OCI-LY1 (cell line): ENCODE data around the gene CTCFL.

Experiments
- H2AFZ ChIP-seq: fragments of 200-600 bp; sonication (generic), shearing (Covaris generic); 2 replicates; pipeline ENCODE4 v1.6.0; 2014; ENCODE audit warnings: antibody characterized with exemption, mild to moderate bottlenecking, low read length
- H3F3A ChIP-seq: fragments of 200-600 bp; sonication (generic), shearing (Covaris generic); 2 replicates; pipeline ENCODE4 v1.6.0; 2014; ENCODE audit warnings: mild to moderate bottlenecking, antibody characterized with exemption, low read length, moderate library complexity; ENCODE audit not compliant: insufficient read depth
- H3K27ac ChIP-seq: fragments of 200-600 bp; sonication (generic); 2 replicates; pipeline ENCODE4 v1.5.1; 2014; ENCODE audit warnings: low read length, mixed run types, mild to moderate bottlenecking, low read depth; ENCODE audit not compliant: poor library complexity, severe bottlenecking
- H3K27me3 ChIP-seq: fragments of 200-600 bp; sonication (generic); 2 replicates; pipeline ENCODE4 v1.6.0; 2014; ENCODE audit warnings: antibody characterized with exemption, mild to moderate bottlenecking, low read length, moderate library complexity; ENCODE audit not compliant: insufficient read depth
- H3K36me3 ChIP-seq: fragments of 200-600 bp; sonication (generic); 2 replicates; pipeline ENCODE4 v1.6.1; 2014; ENCODE audit warnings: mild to moderate bottlenecking, antibody characterized with exemption, low read length, moderate library complexity, mixed read lengths; ENCODE audit not compliant: insufficient read depth
- H3K4me1 ChIP-seq: fragments of 200-600 bp; sonication (generic); 2 replicates; pipeline ENCODE4 v1.5.1; 2014; ENCODE audit warnings: mild to moderate bottlenecking, low read length, moderate library complexity; ENCODE audit not compliant: insufficient read depth, severe bottlenecking
- H3K4me2 ChIP-seq: fragments of 200-600 bp; sonication (generic), shearing (Covaris generic); 2 replicates; pipeline ENCODE4 v1.6.1; 2014; ENCODE audit warnings: low read length
- H3K4me3 ChIP-seq: fragments of 200-600 bp; sonication (generic); 2 replicates; pipeline ENCODE4 v1.5.1; 2014; ENCODE audit warnings: low read length, low read depth, mild to moderate bottlenecking, mixed read lengths; ENCODE audit not compliant: poor library complexity, severe bottlenecking
- H3K79me2 ChIP-seq: fragments of 200-600 bp; shearing (Covaris generic); 2 replicates; pipeline ENCODE4 v1.6.1; 2016; ENCODE audit warnings: mixed run types, low read length, mixed read lengths; ENCODE audit not compliant: insufficient read depth
- H3K9ac ChIP-seq: fragments of 200-600 bp; sonication (generic), shearing (Covaris generic); 2 replicates; pipeline ENCODE4 v1.6.1; 2014; ENCODE audit warnings: mild to moderate bottlenecking, low read length, mixed read lengths
- H3K9me2 ChIP-seq: fragments of 200-600 bp; sonication (generic), shearing (Covaris generic); 2 replicates; pipeline ENCODE4 v1.6.1; 2014; ENCODE audit warnings: low read depth, mild to moderate bottlenecking, low read length, mixed read lengths
- H3K9me3 ChIP-seq: fragments of 200-600 bp; shearing (Covaris generic); 2 replicates; pipeline ENCODE4 v1.6.1; 2014; ENCODE audit warnings: low read length, mixed read lengths
- H4K20me1 ChIP-seq: fragments of 200-600 bp; sonication (generic), shearing (Covaris generic); 2 replicates; pipeline ENCODE4 v1.6.0; 2016; ENCODE audit warnings: mild to moderate bottlenecking, low read length; ENCODE audit not compliant: insufficient read depth
- EZH2 ChIP-seq: fragments of 200-600 bp; sonication (generic), shearing (Covaris generic); IDR thresholded peaks from 2 replicates; pipeline ENCODE4 v1.8.0; 2017; ENCODE audit warnings: borderline replicate concordance, mixed run types, mild to moderate bottlenecking, antibody characterized with exemption, low read length, moderate library complexity, mixed read lengths
- TF ChIP-seq, protein P1 (sequence below): fragments of 200-600 bp; sonication (generic), shearing (Covaris generic); IDR thresholded peaks from 2 replicates; pipeline ENCODE4 v1.5.1; 2017; ENCODE audit warnings: mild to moderate bottlenecking, antibody characterized with exemption, low read length, moderate library complexity, mixed read lengths

The CTCFL gene

DNA sequence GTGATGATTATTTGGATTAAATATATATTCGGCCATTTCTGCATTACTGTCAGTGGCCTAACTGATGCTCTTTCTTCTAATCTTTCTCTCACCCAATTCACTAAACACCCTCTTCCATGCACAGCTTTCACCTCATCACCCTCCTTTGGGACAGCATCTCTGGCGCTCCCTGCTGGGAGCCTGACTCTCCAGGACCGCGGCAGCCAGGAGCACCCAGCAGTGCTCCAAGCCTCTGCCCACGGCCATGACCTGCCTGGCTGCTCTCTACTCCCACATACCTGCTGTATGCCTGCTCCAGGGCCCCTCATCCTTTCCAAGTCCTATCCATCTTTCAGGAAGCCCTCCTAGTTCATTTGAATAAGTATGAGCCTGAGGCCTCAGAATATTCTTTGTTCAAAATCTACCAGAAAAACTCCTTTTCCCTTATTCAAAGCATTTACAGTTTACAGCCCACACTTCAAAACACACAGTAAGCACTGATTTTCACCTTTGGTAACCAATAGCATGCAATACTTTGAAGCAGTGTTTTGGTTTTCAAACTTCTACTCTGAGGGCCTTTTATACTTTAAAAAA is 15.2 kb downstream of the CTCFL start:
- no peaks in the 10 kb centered on the region for H4K20me1 ChIP-seq
- H3K27ac ChIP-seq, result no peak overlapping the region
- H3K4me3 ChIP-seq, result no peak overlapping the region
- H3K9me2 ChIP-seq, result no peaks in the 10 kb centered on the region
- no peaks in the 10 kb centered on the region for H3K79me2 ChIP-seq
- H3K9me3 ChIP-seq, result no peaks in the 10 kb centered on the region
- no peak overlapping the region for H3K4me2 ChIP-seq
- H3K27me3 ChIP-seq, result no peaks in the 10 kb centered on the region
- no peak overlapping the region for H2AFZ ChIP-seq
- no peaks in the 10 kb centered on the region for H3K4me1 ChIP-seq
- no peaks in the 10 kb centered on the region for H3F3A ChIP-seq
- no peaks in the 10 kb centered on the region for H3K36me3 ChIP-seq
- TF ChIP-seq, protein P1, sequence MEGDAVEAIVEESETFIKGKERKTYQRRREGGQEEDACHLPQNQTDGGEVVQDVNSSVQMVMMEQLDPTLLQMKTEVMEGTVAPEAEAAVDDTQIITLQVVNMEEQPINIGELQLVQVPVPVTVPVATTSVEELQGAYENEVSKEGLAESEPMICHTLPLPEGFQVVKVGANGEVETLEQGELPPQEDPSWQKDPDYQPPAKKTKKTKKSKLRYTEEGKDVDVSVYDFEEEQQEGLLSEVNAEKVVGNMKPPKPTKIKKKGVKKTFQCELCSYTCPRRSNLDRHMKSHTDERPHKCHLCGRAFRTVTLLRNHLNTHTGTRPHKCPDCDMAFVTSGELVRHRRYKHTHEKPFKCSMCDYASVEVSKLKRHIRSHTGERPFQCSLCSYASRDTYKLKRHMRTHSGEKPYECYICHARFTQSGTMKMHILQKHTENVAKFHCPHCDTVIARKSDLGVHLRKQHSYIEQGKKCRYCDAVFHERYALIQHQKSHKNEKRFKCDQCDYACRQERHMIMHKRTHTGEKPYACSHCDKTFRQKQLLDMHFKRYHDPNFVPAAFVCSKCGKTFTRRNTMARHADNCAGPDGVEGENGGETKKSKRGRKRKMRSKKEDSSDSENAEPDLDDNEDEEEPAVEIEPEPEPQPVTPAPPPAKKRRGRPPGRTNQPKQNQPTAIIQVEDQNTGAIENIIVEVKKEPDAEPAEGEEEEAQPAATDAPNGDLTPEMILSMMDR, result peak; percentile 37
- no peak for TF ChIP-seq EZH2
- H3K9ac ChIP-seq, result no peak overlapping the region

DNA sequence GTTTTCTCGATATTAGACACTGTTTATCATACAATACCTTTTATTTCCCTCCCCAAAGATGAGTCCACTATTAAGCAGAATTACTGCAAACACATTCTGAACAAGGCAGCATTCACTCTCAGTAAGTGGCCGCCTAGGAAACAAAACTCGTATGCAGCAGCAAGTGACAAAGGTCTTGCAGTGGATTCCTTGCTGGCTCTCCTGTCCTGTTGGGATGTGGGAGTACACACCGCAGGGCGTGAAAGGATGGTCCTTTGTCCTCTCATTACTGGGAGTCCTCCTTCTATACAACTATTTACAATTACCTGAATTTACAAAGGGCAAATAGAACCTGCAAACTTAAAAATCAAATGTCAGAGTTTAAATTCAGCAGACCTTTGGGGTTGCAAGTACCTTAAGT is 16.1 kb downstream of the CTCFL start:
- Histone ChIP-seq H3K4me2 (no peak overlapping the region), H4K20me1 (no peaks in the 10 kb centered on the region), H3K4me1 (no peaks in the 10 kb centered on the region), H3K27ac (no peak overlapping the region), H3K27me3 (no peaks in the 10 kb centered on the region; the same call in 1 of the 2 replicates), H3K36me3 (no peaks in the 10 kb centered on the region), H3K79me2 (no peaks in the 10 kb centered on the region), H3F3A (no peaks in the 10 kb centered on the region), H3K9me3 (no peaks in the 10 kb centered on the region), H3K9me2 (no peaks in the 10 kb centered on the region), H3K4me3 (no peak overlapping the region), H2AFZ (no peak overlapping the region), H3K9ac (no peak overlapping the region)
- no peak for TF ChIP-seq EZH2
- TF ChIP-seq, protein P1, result no peak

DNA sequence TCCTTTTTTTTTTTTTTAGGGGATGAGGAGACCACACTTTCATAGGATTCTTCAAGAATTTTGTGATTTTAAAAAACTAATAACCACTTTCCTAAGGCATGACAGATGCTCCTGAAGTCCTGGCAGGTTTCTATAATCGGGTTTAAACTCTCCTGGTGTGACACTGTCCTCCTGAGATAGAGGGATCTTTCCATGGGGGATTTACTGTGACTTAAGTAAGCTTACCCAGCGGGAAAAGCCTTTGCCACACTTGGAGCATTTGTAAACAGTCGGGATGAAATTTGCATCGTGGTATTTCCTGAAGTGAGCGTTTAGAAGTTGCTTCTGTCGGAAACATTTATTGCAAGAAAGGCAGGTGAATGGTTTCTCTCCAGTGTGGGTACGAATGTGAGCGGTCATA is 16.6 kb downstream of the CTCFL start:
- Histone ChIP-seq H3K27me3 (no peaks in the 10 kb centered on the region; the same call in 1 of the 2 replicates), H3K9me2 (no peaks in the 10 kb centered on the region), H3K79me2 (no peaks in the 10 kb centered on the region), H2AFZ (no peak overlapping the region), H4K20me1 (no peaks in the 10 kb centered on the region), H3K4me3 (no peak overlapping the region), H3K4me2 (no peak overlapping the region), H3K9me3 (no peaks in the 10 kb centered on the region), H3F3A (no peaks in the 10 kb centered on the region), H3K9ac (no peak overlapping the region), H3K27ac (no peak overlapping the region), H3K36me3 (no peaks in the 10 kb centered on the region), H3K4me1 (no peaks in the 10 kb centered on the region)
- TF ChIP-seq, protein P1, result no peak
- TF ChIP-seq EZH2, result no peak
